Effector CD8-positive, alpha-beta T cell (primary cell): ENCODE data around the gene ANAPC7.
"Not testable (repeated sequence)": the region's sequence is repeated elsewhere in the genome, so short reads cannot be mapped to it uniquely, and the experiment has no call there.

ENCODE experiments used
- DNase-seq: peaks from one replicate; lab custom pipeline; 2025; lab: John Stamatoyannopoulos, UW

Gene ANAPC7

DNA sequence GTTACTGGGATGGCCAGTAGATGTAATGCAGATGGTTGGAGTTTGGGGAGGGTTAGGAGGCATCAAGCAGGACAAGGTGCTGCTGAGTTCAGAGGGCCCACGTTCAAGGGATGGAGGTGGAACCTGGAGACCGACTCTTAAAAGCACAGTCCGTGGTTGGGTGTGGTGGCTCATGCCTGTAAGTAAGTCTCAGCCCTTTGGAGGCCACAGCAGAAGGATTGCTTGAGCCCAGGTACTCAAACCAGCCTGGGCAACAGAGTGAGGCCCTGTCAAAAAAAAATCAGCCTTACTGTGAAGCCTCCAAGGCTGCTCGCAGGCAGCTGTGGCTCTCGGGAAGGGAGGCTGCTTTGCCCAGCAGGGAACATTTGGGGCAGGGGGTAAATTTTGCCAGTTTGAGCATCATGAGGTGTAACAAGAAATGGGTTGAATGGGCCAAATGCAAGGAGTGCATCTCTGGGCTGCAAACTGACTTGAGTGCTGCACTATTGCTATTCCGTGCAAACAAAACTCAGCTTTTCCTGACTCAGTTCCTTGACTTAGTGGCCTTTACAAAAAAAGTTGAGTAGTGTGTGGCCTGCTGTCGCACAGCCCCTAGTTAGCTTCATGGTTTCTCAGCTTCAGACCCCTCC, 55.0 kb downstream of the ANAPC7 start:
- no peak for DNase-seq

DNA sequence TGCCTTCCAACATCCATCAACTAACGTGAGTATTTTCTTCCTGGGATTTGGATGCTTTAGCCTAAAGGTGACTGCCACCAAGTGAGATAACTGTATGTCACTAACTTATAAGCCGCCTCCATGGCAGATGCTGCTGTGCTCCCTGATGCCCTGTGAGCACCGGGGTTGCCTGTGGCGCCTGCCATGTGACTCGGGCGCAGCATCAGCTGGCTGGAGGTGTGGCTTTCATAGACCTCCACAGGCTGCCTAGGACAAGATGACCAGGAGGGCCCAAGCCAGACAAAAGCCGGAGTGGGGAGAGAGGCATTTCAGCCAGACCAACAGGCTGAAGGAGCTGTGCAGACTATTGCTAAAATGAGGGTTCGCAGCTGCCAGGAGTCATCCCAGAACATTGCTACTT, 55.7 kb downstream of the ANAPC7 start:
- DNase-seq: no peak

DNA sequence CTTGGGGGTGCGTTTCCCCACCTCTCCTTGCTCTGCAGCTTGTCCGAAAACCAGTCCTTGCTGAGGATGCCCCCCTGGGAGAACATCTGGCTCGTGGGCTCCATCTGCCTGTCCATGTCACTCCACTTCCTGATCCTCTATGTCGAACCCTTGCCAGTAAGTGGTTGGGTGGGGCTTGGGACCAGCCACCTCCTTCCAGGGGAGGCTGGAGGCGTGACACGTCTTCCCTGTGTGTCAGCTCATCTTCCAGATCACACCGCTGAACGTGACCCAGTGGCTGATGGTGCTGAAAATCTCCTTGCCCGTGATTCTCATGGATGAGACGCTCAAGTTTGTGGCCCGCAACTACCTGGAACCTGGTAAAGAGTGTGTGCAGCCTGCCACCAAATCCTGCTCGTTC, 57.5 kb downstream of the ANAPC7 start:
- no peak for DNase-seq

DNA sequence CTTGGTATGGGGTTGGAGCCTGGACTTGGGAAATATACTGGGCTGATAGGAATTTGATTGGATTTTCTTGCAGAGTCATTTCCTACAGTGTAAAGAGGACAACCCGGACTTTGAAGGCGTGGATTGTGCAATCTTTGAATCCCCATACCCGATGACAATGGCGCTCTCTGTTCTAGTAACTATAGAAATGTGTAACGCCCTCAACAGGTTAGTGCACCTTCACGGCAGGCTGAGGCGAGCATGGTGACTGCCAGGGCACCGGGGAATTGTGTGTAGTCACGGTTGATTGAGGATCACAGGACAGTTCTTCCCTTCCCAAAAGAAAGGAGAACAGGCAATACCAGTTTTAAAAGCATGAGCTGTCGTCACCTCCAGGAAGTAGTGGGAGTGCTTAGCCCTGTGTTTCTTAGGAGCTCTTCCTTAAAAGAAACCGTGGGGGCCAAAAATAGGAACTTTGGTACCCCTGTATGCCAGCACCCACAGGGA, 58.3 kb downstream of the ANAPC7 start:
- no peak for DNase-seq

DNA sequence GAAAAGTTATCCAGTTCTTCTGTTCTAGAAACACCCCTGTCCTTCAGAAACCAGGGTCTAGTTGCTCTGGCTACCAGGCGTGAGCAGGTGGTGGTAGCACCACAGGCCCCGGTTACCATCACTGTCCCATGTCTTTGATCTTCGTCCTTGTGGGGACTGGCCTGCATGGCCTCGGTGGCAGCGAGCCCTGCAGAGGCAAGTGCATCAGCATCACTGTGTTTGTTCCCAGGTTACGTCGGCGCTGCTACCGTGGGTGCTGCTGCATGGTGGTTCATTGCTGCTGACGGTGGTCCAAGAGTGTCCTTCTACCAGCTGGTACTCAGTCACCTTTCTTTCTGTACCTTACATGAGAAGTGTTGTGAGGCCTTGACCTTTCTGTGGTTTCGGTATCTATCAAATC, 58.9 kb downstream of the ANAPC7 start:
- DNase-seq: no peak

DNA sequence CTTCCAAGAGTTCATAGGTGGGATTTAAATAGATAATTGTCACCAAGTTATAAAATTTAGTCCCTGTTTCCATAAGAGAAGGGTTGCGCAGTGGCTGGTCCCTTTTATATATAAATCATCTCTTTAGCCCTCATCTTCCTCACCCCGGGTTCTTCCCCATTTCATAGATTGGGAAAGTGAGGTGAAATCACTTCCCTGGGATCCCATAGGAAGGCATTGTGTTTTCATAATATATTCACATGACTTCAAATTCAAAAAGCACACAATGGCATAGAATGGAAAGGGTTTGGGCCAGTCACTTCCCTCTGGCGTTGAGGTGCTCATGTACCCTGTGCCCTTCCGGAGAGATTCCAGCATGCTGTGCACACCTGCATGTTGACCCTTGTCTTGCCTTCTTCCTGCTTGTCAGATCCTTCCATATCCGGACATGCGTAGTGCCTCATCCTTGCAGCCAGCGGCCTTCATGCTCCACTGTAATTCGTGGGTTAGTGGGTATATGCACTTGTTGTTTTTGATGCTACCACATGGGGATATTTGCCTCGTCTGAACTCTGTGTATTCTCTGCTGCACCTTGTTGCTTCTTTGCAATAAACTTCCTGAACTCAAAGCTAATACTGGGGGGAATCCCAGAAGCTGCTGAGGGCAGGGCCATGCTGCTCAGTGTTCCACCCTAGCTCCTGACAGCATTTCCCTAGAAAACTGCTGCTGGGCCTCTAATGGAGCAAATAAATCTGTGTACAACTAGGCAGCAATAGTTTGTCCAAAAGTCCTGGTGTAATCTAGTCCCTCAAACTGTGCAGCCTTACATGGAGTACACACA, 59.6 kb downstream of the ANAPC7 start:
- DNase-seq: no peak

DNA sequence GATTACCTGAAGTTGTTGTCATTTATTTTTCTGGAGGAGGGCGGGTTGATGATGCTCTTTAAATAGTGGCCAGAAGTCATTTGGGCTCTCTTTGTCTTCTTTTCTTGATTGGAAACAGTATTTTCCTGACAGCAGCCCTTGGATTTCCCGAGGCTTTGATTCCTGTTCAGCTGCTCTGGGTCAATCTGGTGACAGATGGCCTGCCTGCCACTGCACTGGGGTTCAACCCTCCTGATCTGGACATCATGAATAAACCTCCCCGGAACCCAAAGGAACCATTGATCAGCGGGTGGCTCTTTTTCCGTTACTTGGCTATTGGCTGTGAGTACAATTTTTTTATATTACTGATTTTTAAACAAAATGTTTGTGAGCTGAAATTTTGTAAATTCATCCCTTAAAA, 60.4 kb downstream of the ANAPC7 start:
- no peak for DNase-seq

DNA sequence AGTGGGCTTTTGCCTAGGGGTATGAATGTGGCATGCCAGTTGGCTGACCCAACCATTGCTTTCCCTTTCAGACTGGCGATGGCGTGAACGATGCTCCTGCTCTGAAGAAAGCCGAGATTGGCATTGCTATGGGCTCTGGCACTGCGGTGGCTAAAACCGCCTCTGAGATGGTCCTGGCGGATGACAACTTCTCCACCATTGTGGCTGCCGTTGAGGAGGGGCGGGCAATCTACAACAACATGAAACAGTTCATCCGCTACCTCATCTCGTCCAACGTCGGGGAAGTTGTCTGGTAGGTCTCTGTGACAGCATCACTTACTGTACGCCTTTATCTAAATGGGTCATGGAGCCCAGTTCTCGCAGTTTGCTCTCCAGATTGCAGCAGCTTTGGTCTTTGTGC, 61.4 kb downstream of the ANAPC7 start:
- DNase-seq: no peak

DNA sequence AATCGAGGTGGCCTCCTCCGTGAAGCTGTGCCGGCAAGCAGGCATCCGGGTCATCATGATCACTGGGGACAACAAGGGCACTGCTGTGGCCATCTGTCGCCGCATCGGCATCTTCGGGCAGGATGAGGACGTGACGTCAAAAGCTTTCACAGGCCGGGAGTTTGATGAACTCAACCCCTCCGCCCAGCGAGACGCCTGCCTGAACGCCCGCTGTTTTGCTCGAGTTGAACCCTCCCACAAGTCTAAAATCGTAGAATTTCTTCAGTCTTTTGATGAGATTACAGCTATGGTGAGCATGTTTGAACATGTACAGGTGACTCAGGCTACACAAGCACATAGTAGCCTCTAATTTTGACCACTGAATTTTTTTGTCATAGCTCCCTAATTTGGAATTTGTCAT, 62.8 kb downstream of the ANAPC7 start:
- no peak for DNase-seq

DNA sequence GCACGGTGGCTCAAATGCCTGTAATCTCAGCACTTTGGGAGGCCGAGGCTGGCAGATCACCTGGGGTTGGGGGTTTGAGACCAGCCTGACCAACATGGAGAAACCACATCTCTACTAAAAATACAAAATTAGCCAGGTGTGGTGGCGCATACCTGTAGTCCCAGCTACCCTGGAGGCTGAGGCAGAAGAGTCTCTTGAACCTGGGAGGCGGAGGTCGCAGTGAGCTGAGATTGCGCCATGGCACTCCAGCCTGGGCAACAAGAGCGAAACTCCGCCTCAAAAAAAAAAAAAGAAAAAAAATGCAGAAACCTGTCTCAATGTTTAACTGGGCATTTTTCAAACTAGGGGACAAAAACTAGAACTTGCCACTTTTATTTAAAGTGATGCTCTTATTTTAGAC, 63.2 kb downstream of the ANAPC7 start:
- DNase-seq: not testable (repeated sequence)

DNA sequence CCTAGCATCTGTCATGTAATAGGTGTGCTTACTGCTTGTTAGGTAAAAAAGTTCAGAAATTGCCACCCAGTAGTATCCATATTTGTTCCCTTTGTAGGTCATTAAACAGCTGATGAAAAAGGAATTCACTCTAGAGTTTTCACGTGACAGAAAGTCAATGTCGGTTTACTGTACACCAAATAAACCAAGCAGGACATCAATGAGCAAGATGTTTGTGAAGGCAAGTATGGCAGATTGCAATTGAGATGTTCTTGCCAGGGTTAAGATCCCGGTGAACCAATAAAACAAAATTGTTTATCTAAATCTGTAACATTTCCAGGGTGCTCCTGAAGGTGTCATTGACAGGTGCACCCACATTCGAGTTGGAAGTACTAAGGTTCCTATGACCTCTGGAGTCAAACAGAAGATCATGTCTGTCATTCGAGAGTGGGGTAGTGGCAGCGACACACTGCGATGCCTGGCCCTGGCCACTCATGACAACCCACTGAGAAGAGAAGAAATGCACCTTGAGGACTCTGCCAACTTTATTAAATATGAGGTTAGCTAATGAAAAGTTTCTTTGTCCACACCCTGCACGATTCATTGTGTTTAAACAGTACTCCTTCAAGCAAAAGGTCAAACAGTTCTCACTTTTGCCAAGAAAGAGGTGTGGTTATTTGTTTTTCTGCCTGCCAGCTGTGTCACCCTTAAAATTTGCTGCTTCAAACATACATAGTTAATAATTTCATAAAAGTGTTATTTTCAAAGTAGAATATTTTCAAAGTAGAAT, 64.1 kb downstream of the ANAPC7 start:
- DNase-seq: no peak

DNA sequence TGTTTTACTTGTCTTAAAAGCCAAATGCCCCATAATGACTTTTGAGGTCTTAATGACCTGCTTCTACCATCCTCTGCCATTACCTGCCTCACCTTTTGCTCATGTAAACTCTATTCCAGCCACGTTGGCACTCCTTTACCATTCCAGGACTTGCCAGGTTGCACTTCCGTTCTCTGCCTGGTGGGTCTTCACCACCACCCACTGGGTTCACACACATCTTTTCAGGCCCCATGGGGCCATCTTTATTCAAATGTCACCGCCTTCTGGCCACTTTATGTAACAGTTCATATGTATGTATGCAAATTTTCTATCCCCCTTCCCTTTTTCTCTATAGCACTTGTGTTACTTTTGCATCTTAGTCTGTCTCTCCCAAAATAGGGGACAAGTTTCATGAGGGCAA, 64.8 kb downstream of the ANAPC7 start:
- DNase-seq: no peak

DNA sequence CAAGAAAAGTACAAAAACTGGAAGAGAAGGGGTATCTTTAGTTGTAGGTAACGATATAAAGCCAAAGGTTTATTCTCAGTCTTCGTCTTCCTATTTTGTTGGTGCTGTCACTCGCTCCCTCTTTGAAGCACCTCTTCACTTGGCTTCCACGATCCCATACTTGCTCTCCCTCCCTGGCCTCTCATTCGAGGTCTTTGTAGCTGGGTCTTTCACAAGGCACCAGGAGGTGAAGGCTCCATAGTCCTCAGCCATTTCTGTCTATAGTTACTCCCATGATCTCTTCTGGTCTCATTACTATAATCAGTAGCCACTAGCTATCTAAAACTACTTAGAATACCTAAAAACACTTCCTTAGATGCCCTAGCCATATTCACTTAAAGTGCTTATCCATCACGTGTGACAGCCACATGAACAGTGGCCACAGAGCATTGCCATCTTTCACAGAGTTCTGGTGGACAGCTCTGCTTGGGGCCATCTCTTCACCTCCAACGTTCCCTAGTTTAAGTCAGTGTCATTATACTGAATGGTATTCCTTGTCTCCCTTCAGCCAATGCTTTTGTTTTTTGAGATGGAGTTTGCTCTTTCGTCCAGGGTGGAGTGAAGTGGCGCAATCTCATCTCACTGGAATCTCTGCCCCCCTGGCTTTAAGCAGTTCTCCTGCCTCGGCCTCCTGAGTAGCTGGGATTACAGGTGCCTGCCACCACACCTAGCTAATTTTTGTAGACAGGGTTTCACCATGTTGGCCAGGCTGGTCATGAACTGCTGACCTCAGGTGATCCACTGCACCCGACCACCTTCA, 65.4 kb downstream of the ANAPC7 start:
- no peak for DNase-seq

DNA sequence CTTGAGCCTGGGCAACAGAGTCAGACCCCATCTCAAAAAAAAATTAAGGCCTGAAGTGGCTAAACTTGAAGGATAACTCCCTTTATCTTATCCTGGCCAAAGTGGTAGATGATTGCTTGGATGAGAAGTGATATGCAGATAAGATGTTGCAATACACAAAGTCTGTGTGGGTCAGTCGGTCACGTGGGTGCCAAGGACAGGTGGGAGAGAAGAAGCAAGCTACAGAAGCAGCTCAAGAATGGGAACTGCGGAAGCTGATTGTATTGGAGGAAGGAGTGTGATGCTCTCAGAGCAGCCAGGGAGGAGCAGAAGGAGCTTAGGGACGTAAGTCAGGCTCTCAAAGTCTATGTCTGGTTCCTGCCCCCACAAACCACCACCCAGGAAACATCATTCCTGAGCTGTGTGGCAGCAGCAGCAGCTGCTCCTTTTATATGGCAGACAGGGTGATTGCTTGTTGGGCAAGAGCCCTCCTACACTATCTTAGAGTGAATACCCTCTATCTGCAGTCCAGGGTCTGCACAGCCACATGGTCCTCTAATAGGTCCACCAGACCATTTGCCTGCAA, 67.9 kb downstream of the ANAPC7 start:
- DNase-seq: no peak

DNA sequence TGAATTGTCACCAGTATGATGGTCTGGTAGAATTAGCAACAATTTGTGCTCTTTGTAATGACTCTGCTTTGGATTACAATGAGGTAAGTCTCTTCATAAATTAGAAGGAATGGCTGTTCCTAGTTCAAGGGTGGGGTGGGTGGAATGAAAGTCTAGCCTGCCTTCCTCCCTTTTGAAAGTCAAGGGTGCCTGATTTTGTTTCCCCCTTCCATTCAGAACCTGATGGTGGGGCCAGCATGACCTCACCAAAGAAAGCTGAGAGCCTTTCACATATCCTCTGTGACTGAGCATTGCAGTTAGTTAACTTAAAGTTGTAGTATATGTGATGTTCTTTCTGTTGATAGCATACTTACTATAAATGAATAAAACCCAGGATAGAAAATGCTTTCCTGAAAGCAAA, 70.3 kb downstream of the ANAPC7 start:
- DNase-seq: no peak

DNA sequence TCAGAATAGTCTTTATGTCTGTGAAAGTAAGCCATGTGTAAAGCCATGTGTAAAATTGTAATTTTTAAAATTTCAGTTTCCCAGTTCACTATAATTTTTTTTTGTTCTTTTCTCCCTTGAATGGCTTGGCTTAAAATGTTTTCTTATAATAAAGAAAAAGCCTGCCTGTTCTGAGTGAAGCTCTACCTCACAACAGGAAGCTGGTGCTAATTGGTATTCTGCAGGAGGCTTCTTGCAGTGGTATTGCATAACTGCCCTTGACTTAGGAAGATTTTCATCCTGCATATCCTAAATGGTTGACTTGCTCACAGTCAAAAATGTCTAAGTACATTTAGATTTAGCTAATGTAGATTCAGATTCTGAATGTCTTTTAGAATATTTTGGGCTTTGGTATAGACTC, 73.0 kb downstream of the ANAPC7 start:
- no peak for DNase-seq

DNA sequence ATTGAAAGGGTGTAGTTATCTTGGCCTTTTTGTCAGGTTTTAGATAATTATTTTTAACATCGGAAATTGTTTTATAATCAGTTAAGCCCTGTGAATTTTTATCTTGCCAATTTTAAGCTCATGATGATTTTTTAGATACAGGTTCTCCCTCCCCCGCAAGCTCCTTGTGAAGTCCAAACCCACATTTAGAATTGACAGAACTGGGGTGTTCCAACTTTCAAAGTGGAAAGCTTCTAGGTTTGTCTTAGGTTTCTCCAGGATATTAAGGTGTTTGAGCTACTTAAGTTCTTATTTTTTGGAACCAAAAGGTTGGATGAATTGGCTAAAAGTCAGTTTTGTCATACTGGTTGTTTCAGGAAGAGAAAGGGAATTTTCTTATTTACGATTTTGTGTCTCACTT, 73.4 kb downstream of the ANAPC7 start:
- no peak for DNase-seq

DNA sequence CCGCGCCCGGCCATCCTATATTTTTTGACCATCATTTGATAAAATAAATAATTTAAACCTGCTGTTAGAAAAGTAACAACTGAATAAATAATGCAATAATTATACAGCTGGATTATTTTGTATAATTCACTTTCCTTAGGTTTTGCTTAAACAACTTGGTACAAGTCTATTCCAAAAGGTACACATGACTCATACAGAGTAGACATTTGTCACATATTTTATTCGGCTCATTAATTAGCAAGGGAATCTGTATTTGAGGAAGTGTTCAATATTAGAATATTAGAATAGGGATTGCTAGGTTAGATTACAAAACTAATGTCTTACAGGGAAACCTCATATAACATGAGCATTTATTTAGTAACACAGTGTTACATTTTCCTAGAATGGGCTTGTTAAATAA, 73.8 kb downstream of the ANAPC7 start:
- no peak for DNase-seq
